Measurements from ENCODE around the gene JMJD4. TPM values are rescaled to one million over a fixed set of nuclear protein-coding genes. Genes with fewer than 3 reads are reported as not detected.
A peak's percentile ranks its signal among the peaks of the same experiment; 100 is the strongest.

JMJD4 gene
- total and polyA plus RNA-seq, 9 donors, result 5.9 to 28.9 (median 26.2) TPM

GRCh38 chr1:227779685-227780084 lies 44.6 kb upstream of the JMJD4 start:
- 80 to 88% (median 83%) methylated on average over 7 of the region's 7 CpGs for WGBS, 3 donors
- Histone ChIP-seq H3K4me1 (ENCODE audit: insufficient read depth) (no peaks in the 10 kb centered on the region), H3K9me3 (no peaks in the 10 kb centered on the region), H3K27me3 (no peaks in the 10 kb centered on the region), H3K36me3 (no peaks in the 10 kb centered on the region), H3K27ac (no peak overlapping the region), H3K4me3 (no peak overlapping the region)
- DNase-seq, result peak in 4 of 5 donors; percentile 1 to 24 (median 8)
- TF ChIP-seq POLR2A (IDR thresholded peaks at IDR 0.05) (no peak), CTCF (IDR thresholded peaks at IDR 0.05) (no peak), EP300 (IDR thresholded peaks at IDR 0.05) (no peak)
- intact Hi-C loops (cut with DNase I), result no loop called here

GRCh38 chr1:227779021-227779441 lies 43.9 kb upstream of the JMJD4 start:
- Histone ChIP-seq H3K27me3 (no peaks in the 10 kb centered on the region), H3K4me3 (no peak overlapping the region), H3K36me3 (no peaks in the 10 kb centered on the region), H3K9me3 (no peaks in the 10 kb centered on the region), H3K4me1 (ENCODE audit: insufficient read depth) (no peaks in the 10 kb centered on the region), H3K27ac (no peak overlapping the region)
- 89 to 91% (median 90%) methylated on average over 10 of the region's 10 CpGs for WGBS, 3 donors
- peak in 4 of 5 donors; percentile 9 to 26 (median 12) for DNase-seq
- intact Hi-C loops (cut with DNase I), result no loop called here
- TF ChIP-seq POLR2A (IDR thresholded peaks at IDR 0.05) (no peak), CTCF (IDR thresholded peaks at IDR 0.05) (no peak), EP300 (IDR thresholded peaks at IDR 0.05) (no peak)

GRCh38 chr1:227778401-227778947 lies 43.4 kb upstream of the JMJD4 start:
- TF ChIP-seq POLR2A (IDR thresholded peaks at IDR 0.05) (no peak), EP300 (IDR thresholded peaks at IDR 0.05) (no peak), CTCF (IDR thresholded peaks at IDR 0.05) (no peak)
- WGBS, 3 donors, result 87 to 91% (median 91%) methylated on average over 6 to 8 of the region's 8 CpGs
- intact Hi-C loops (cut with DNase I), result no loop called here
- DNase-seq, result peak in 4 of 5 donors; percentile 7 to 24 (median 12)
- Histone ChIP-seq H3K36me3 (no peaks in the 10 kb centered on the region), H3K4me1 (ENCODE audit: insufficient read depth) (no peaks in the 10 kb centered on the region), H3K4me3 (no peak overlapping the region), H3K27me3 (no peaks in the 10 kb centered on the region), H3K27ac (no peak overlapping the region), H3K9me3 (no peaks in the 10 kb centered on the region)

- peak in 3 of 5 donors; percentile 8 to 19 (median 17) for DNase-seq
- Histone ChIP-seq H3K36me3 (no peaks in the 10 kb centered on the region), H3K27ac (no peak overlapping the region), H3K4me1 (ENCODE audit: insufficient read depth) (no peaks in the 10 kb centered on the region), H3K4me3 (no peak overlapping the region), H3K9me3 (no peaks in the 10 kb centered on the region), H3K27me3 (no peaks in the 10 kb centered on the region)
- intact Hi-C loops (cut with DNase I), result no loop called here
- TF ChIP-seq POLR2A (IDR thresholded peaks at IDR 0.05) (no peak), CTCF (IDR thresholded peaks at IDR 0.05) (no peak), EP300 (IDR thresholded peaks at IDR 0.05) (no peak)
- WGBS, 3 donors, result 92 to 96% (median 94%) methylated on average over 4 of the region's 4 CpGs
Measured at GRCh38 chr1:227777646-227778045, 42.5 kb upstream of the JMJD4 start.
